ENCODE data around the gene DLEC1.

The DLEC1 gene

DNA sequence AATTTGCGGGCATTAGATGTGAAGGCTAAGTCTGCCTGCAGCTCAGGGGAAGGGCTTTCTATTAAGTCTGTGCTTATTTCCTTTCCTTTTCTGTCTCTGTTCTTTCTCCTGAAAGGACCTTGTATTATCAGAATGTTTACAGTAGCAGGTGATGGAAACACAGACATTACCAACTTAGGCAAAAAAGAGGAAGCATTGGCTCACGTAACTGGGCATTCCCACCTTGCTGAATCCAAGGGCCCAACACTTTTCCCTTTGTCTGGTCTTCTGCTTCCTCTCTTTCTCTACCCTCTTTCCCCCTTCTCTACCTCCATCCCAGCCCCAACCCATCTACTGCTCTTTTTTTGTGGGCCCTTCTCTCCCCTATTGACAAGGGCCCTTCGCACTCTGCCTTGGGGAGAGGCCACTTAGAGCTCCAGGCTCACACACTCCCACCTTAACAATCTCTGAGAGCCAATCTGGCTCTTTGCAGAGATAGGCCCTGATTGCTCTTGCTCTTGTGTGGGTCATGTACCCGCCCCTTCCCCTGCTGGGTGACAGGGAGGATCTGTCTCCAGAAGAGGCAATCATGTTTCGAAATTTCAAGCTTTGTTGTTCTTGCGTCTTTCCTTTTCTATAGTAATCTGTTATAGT lies 62.9 kb downstream of the DLEC1 start:
- peaks cover 2% of the 10 kb centered on the region for H3K9me3 ChIP-seq (ENCODE audit: control insufficient read depth, low read length)
- no peak overlapping the region for H3K27ac ChIP-seq (ENCODE audit: insufficient read depth, low read depth, low read length, poor library complexity, severe bottlenecking)
- H3K4me1 ChIP-seq (ENCODE audit: control insufficient read depth, insufficient read depth, low read length): peaks cover 38% of the 10 kb centered on the region
- no peaks in the 10 kb centered on the region for H3K27me3 ChIP-seq (ENCODE audit: control insufficient read depth, insufficient read depth, low read length, poor library complexity, severe bottlenecking)
- WGBS, 2 experiments: 79 to 81% methylated on average over 5 to 6 of the region's 6 CpGs
- H3K36me3 ChIP-seq (ENCODE audit: control insufficient read depth, insufficient read depth, low read length): no peaks in the 10 kb centered on the region
- H3K4me3 ChIP-seq (ENCODE audit: insufficient read depth, low read depth, low read length): no peak overlapping the region

DNA sequence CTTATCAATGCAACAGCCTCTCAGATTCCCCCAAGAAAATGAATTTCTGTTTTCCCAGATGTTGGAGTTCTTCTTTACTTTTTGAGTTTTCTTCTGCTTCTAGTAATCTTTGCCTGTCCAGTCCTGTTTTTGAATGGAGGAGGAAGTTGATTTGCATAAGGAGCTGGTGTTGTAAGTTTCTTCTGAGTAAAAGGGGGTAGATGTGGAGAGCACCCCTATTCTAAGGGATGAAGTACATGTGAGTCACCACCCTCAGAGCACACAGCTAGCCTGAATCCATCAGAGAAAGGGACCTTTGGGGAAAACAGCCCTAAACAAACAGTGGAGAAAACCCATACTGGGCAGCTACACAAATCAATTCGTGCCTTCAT lies 63.4 kb downstream of the DLEC1 start:
- 67 to 70% methylated on average over 1 of the region's 1 CpG for WGBS, 2 experiments
- H3K4me3 ChIP-seq (ENCODE audit: insufficient read depth, low read depth, low read length): no peak overlapping the region
- no peak overlapping the region for H3K27ac ChIP-seq (ENCODE audit: insufficient read depth, low read depth, low read length, poor library complexity, severe bottlenecking)
- peaks cover 2% of the 10 kb centered on the region for H3K9me3 ChIP-seq (ENCODE audit: control insufficient read depth, low read length)
- H3K4me1 ChIP-seq (ENCODE audit: control insufficient read depth, insufficient read depth, low read length): peaks cover 38% of the 10 kb centered on the region
- no peaks in the 10 kb centered on the region for H3K36me3 ChIP-seq (ENCODE audit: control insufficient read depth, insufficient read depth, low read length)
- no peaks in the 10 kb centered on the region for H3K27me3 ChIP-seq (ENCODE audit: control insufficient read depth, insufficient read depth, low read length, poor library complexity, severe bottlenecking)

DNA sequence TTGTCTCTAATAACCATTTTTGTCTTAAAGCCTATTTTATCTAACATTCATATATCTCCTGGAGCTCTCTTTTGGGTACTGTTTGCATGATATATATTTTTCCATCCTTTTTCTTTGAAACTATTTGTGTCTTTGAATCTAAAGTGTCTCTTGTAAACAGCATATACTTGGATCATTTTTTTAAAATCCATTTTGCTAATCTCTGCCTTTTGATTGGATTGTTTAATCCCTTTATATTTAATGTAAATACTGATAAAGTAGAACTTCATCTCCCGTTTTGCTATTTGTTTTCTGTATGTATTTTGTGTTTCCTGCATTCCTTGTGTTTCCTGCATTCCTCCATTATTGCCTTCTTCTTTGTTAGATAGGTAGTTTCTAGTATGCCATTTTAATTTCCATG lies 66.5 kb downstream of the DLEC1 start:
- Histone ChIP-seq H3K4me1 (ENCODE audit: control insufficient read depth, insufficient read depth, low read length) (peaks cover 16% of the 10 kb centered on the region), H3K9me3 (ENCODE audit: control insufficient read depth, low read length) (peaks cover 2% of the 10 kb centered on the region), H3K4me3 (ENCODE audit: insufficient read depth, low read depth, low read length) (no peak overlapping the region), H3K36me3 (ENCODE audit: control insufficient read depth, insufficient read depth, low read length) (no peaks in the 10 kb centered on the region), H3K27me3 (ENCODE audit: control insufficient read depth, insufficient read depth, low read length, poor library complexity, severe bottlenecking) (no peaks in the 10 kb centered on the region), H3K27ac (ENCODE audit: insufficient read depth, low read depth, low read length, poor library complexity, severe bottlenecking) (no peak overlapping the region)
- WGBS, 2 experiments: no CpG with 5 or more reads among the region's 1 CpG

DNA sequence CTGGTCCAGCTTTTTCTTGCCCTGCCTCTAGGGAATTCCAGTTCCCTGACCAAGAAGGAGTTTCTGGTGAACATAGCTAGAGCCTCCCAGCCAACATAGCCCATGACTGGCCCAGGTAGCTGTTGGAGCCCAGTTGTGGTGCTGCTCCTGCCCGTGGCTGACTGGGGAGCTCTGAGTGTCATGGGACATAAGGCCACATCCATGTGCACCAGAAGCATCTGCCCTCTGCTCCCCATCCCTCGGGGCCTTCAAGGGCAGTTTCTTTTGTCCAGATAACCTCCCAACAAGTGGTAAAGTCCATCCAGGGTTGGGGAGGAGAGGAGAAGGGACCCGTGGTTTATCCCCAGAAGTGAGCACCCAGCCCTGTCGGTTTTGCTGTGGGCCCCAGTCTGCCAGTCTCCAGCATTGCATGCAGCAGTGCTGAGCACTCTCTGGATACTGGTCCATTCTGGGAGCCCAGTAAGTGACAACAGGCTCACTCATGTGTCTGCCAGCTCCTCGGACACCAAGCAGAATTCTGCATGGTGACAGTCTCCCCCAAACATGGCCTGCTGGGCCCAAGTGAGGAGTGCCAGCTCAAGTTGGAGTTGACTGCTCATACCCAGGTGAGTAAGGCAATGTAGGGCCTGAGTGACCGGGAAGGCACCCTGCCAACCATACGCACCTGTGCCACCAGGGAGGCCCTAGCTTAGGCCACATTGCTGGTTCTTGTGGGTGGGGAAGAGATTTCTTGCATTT lies 69.1 kb downstream of the DLEC1 start:
- Histone ChIP-seq H3K27ac (ENCODE audit: insufficient read depth, low read depth, low read length, poor library complexity, severe bottlenecking) (no peak overlapping the region), H3K4me3 (ENCODE audit: insufficient read depth, low read depth, low read length) (no peak overlapping the region), H3K9me3 (ENCODE audit: control insufficient read depth, low read length) (peaks cover 2% of the 10 kb centered on the region), H3K4me1 (ENCODE audit: control insufficient read depth, insufficient read depth, low read length) (peaks cover under 1% of the 10 kb centered on the region), H3K36me3 (ENCODE audit: control insufficient read depth, insufficient read depth, low read length) (no peaks in the 10 kb centered on the region), H3K27me3 (ENCODE audit: control insufficient read depth, insufficient read depth, low read length, poor library complexity, severe bottlenecking) (no peaks in the 10 kb centered on the region)
- WGBS, 2 experiments: 94% methylated on average over 7 of the region's 7 CpGs

DNA sequence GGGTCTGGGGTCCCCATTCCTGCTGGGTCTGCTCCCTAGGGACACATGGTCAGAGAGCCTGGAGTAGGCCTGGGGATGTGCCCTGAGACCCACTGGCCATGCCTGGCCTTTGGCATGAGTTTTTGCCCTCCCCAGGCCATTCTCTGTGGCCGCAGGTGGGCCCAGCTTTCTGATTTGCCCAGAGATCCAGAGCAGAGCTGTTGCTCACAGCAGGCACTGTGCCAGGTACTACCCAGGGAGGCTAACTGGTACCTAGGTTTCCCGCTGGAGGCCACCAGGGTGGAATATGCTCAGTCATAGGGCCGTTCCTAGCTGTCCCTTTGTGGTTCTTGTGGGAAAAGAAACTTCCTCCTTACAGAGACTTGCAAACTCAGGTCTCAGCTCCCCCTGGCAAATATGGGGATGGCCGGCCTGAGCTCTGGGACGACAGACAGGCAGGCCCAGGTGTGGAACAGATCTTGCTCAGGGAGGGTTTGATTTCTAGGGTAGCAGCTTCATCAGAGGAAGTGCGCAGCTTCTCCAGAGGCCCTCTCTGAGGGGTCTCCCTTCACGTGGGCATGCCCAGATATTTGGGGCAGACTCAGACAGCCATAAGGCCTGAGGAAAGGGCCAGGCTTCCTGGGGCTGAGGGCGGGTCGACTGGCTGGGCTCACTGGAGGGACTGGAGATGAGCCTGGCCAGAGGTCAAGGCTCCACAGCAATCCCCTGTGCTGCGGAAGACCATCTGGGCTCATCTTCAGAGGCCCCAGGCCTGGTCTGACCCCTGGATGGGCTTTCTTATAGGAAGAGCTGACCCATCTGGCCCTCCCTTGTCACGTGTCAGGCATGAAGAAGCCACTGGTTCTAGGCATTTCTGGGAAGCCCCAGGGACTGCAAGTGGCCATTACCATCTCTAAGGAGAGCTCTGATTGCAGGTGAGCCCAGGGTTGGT lies 69.9 kb downstream of the DLEC1 start:
- Histone ChIP-seq H3K4me3 (ENCODE audit: insufficient read depth, low read depth, low read length) (no peak overlapping the region), H3K9me3 (ENCODE audit: control insufficient read depth, low read length) (peaks cover 2% of the 10 kb centered on the region), H3K27ac (ENCODE audit: insufficient read depth, low read depth, low read length, poor library complexity, severe bottlenecking) (no peak overlapping the region), H3K36me3 (ENCODE audit: control insufficient read depth, insufficient read depth, low read length) (no peaks in the 10 kb centered on the region), H3K27me3 (ENCODE audit: control insufficient read depth, insufficient read depth, low read length, poor library complexity, severe bottlenecking) (no peaks in the 10 kb centered on the region), H3K4me1 (ENCODE audit: control insufficient read depth, insufficient read depth, low read length) (no peaks in the 10 kb centered on the region)
- WGBS, 2 experiments: 92 to 94% methylated on average over 11 of the region's 11 CpGs

DNA sequence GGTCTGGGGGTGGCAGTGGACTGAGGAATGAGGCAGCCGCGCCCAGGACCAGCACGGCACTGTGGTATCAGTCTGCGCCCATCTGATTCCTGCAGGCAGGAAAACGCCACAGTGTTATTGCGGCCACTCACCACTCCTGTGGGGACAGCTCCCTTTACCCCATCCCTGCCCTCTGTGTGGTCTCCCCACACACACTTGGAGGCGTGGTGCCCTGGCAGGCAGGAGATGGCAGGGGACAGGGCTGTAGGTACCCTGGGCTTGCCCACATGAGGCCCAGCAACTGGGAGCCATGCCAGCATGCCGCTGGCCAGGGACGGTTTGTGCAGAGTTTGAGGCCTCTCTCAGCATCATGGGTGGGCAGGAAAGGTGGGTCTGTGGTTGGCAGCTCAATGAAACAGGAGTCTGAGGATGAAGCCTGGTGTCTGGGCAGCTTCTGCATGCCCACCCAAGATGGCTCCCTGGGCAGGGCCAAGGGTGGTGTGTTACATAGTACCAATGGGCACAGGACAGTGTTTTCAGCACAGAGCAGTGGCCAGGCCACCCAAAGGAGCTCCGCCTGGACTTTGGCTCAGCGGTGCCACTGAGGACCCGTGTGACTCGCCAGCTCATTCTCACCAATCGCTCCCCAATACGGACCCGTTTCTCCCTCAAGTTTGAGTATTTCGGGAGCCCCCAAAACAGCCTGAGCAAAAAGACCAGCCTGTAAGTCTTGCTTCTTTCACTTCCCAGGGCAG lies 70.7 kb downstream of the DLEC1 start:
- no peak overlapping the region for H3K27ac ChIP-seq (ENCODE audit: insufficient read depth, low read depth, low read length, poor library complexity, severe bottlenecking)
- no peaks in the 10 kb centered on the region for H3K27me3 ChIP-seq (ENCODE audit: control insufficient read depth, insufficient read depth, low read length, poor library complexity, severe bottlenecking)
- H3K36me3 ChIP-seq (ENCODE audit: control insufficient read depth, insufficient read depth, low read length): no peaks in the 10 kb centered on the region
- H3K4me1 ChIP-seq (ENCODE audit: control insufficient read depth, insufficient read depth, low read length): no peaks in the 10 kb centered on the region
- peaks cover 2% of the 10 kb centered on the region for H3K9me3 ChIP-seq (ENCODE audit: control insufficient read depth, low read length)
- 95% methylated on average over 17 of the region's 17 CpGs for WGBS, 2 experiments
- H3K4me3 ChIP-seq (ENCODE audit: insufficient read depth, low read depth, low read length): no peak overlapping the region

DNA sequence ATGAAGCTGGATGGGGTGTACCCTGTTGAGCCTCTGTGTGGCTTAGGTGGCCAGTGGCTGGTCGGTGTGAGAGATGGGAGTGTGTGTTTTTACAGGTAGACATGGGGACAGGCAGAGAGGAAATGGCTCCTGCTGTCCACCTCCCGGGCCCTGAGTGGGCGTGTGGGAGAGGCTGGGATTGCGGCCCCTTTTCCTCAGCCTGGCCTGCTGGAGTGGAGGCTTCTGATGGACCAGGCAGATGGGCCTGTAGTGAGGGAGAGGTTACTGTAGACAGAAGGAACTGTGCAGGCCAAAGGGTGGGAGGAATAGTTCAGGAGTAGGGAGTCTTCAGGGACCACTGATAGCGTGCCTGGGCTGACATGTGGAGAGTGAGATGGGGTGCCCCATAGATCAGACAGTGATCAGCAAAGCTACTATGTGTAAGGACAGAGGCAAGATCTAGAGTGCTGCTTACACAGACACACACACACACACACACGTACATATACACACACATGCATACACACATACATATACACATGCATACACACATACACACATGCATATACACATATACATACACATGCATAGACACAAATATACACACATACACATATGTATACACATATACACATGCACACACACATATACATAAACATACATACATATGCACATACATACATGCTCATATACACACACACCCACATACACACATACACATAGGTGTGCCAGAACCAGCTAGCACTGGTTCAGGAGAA lies 71.5 kb downstream of the DLEC1 start:
- H3K4me3 ChIP-seq (ENCODE audit: insufficient read depth, low read depth, low read length): no peak overlapping the region
- H3K4me1 ChIP-seq (ENCODE audit: control insufficient read depth, insufficient read depth, low read length): no peaks in the 10 kb centered on the region
- H3K36me3 ChIP-seq (ENCODE audit: control insufficient read depth, insufficient read depth, low read length): no peaks in the 10 kb centered on the region
- H3K9me3 ChIP-seq (ENCODE audit: control insufficient read depth, low read length): peaks cover 2% of the 10 kb centered on the region
- no peak overlapping the region for H3K27ac ChIP-seq (ENCODE audit: insufficient read depth, low read depth, low read length, poor library complexity, severe bottlenecking)
- no peaks in the 10 kb centered on the region for H3K27me3 ChIP-seq (ENCODE audit: control insufficient read depth, insufficient read depth, low read length, poor library complexity, severe bottlenecking)
- WGBS, 2 experiments: 90 to 92% methylated on average over 6 of the region's 6 CpGs

DNA sequence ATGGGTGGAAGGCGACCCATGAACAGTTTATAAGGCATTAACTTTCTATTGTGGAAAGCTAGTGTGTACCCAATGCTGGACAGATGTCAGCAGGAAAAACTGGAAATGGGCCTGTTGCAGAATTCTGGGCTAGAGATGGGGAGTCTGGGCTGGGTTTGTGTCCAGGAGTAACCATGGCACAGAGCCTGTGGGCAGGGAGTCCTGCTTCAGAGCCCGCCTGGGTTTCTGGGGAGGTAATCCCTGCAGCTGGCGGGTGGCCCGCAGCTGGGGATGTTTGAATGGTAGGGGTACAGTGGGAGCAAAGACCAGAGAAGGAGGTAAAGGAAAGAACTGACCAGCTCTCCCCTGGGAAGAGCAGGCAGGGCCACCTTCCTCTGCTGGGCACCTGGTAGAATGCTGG lies 72.2 kb downstream of the DLEC1 start:
- H3K36me3 ChIP-seq (ENCODE audit: control insufficient read depth, insufficient read depth, low read length): no peaks in the 10 kb centered on the region
- no peaks in the 10 kb centered on the region for H3K4me1 ChIP-seq (ENCODE audit: control insufficient read depth, insufficient read depth, low read length)
- H3K27me3 ChIP-seq (ENCODE audit: control insufficient read depth, insufficient read depth, low read length, poor library complexity, severe bottlenecking): no peaks in the 10 kb centered on the region
- H3K9me3 ChIP-seq (ENCODE audit: control insufficient read depth, low read length): no peaks in the 10 kb centered on the region
- no peak overlapping the region for H3K27ac ChIP-seq (ENCODE audit: insufficient read depth, low read depth, low read length, poor library complexity, severe bottlenecking)
- WGBS, 2 experiments: 93 to 97% methylated on average over 4 of the region's 4 CpGs
- no peak overlapping the region for H3K4me3 ChIP-seq (ENCODE audit: insufficient read depth, low read depth, low read length)

DNA sequence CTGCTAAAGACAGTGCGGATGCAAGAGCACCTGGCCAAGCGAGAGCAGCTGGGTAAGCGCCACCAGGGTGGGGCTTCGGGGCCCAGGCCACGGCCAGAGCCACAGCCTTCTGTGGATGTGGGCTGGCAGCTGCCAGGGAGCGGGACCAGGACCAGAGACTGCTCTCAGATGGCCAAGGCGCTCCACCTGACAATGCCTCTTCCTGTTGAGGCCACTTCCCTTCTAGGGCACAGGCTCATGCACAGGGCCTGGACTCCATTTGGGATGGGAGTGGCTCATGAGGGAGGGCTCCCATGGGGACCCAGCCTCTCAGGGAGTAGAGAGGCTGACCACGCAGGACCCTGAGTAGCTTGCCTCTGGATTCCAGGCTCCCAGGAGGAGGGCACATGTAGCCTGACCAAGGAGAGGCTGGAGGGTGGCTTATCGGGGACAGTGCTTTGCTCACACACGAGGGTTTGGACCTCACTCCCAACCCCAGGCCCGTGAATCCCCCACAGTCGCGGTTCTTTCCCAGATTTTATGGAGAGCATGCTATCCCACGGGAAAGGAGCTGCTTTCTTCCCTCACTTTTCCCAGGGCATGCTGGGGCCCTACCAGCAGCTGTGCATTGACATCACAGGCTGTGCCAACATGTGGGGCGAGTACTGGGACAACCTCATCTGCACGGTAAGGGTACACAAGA lies 72.8 kb downstream of the DLEC1 start:
- Histone ChIP-seq H3K27me3 (ENCODE audit: control insufficient read depth, insufficient read depth, low read length, poor library complexity, severe bottlenecking) (no peaks in the 10 kb centered on the region), H3K4me3 (ENCODE audit: insufficient read depth, low read depth, low read length) (no peak overlapping the region), H3K4me1 (ENCODE audit: control insufficient read depth, insufficient read depth, low read length) (no peaks in the 10 kb centered on the region), H3K36me3 (ENCODE audit: control insufficient read depth, insufficient read depth, low read length) (no peaks in the 10 kb centered on the region), H3K27ac (ENCODE audit: insufficient read depth, low read depth, low read length, poor library complexity, severe bottlenecking) (no peak overlapping the region), H3K9me3 (ENCODE audit: control insufficient read depth, low read length) (no peaks in the 10 kb centered on the region)
- 88 to 91% methylated on average over 16 of the region's 16 CpGs for WGBS, 2 experiments

Measured in ectodermal cell (in vitro differentiated cells).